SW 1271 (cell line): Measurements from ENCODE around the gene WDR44.
"Not testable (repeated sequence)": the region's sequence is repeated elsewhere in the genome, so short reads cannot be mapped to it uniquely, and the experiment has no call there.

Experiments used
- DNase-seq, 2 experiments: peaks; one replicate each; lab custom pipeline; 2025; lab: John Stamatoyannopoulos, UW

The WDR44 gene

DNA sequence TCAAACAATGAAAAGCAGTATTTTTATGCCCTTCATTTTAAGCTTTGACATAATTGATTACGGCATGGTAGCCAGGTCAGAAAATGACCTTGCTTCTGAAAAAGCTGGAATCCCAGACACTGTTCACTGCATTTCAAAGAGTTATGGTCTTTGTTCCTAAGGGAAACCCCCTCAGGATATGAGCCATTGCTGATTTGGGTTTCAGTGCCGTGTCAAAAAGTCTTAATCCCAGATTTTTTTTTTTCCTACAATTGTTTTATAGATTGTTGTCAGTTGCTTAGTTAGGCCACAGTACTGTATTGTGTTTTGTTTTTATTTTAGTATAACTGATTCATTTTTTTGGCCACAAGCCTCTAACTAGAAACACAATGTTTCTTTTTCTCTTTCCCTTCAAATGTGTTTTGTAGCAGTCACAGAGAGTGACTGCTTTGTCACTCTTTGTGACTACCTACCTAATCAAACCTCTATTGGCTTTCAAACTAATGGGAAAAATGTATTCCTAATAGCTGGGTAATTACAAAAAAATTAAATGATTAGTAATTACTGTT, 10.3 kb downstream of the WDR44 start:
- no peak for DNase-seq

DNA sequence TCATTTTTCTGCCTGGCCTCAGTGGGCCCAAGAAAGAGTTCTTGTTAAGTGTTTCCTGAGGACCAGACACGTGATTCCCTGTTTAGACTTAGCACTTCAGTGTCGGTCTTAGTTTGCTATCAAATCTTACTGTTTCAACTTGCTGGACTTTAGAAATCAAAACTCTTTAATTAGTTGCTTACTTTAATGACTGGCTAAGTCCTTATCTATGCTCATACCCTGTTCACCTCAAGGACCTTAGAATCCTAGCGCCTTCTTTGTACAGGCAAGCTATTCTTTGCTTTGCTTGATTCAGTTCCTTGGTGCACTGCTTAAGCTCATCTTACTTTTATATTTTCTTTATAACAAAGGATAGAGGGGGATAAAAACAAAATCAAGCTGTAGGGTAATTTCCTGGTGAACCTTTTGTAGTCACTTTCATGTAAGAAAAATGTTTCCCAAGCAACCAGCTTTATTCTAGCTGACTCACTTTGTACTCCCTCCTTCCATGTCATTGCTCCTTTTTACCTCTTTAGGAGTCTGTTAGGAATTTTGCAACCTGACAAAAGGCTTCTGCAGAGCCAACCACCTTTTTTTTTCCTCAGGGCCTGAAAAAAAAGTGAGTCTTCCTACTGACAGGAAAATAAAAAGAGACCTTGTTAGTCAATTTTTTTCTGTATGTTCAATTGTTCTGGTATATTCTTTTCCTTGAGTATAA, 14.7 kb downstream of the WDR44 start:
- DNase-seq, result no peak

DNA sequence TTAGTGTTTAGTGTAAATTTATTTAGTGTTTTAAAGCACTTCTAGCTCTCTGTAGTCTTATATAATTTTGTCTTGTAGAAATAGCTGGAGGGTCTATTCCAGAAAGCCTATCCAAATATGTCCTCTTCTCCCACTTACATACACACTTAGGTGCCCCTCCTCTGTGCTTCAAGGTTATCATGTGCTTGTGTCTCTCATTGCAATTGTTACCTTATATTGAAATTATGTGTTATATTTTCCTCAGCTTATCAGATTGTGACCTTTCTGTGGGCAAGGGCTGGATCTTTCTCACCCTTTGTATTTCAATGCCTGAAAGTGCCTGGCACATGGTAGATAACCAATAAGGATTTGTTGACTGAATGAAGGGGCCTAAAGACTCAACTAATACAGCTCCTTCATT, 18.4 kb downstream of the WDR44 start:
- no peak for DNase-seq

DNA sequence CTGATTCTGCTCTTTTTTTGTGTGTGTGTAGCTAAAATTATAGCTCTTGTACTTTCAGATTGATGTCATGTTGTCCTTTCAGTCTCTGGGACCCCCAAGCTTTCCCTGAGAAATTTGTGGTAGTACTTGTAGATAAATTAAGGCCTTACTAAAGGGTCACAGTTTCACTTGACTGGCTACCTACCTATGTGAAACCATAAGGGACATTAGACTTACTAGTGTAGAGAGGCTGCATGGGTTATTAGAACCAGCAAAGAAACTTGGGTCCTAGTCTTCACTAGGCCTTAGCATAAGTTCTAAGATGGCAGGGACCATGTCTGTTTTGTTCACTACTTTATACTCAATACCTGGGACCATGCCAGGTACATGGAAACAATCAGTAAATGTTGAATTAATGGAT, 21.4 kb downstream of the WDR44 start:
- DNase-seq, result no peak

DNA sequence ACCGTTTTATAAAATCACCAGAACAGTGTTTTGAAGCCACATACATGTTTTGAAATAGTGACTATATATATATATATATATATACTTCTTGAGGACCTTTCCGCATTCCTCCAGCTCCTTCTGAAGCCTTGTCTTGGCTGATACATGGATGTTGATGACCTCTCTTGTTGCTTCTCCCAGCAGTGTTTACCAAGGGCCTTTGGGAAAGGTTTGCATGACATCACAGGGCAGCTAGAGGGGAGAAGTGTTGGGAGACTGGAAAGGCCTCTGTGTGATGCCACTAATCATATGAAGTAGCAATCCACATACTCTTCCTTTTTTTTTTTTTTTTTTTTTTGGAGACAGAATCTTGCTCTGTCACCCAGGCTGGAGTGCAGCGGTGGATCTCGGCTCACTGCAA, 22.5 kb downstream of the WDR44 start:
- no peak for DNase-seq

DNA sequence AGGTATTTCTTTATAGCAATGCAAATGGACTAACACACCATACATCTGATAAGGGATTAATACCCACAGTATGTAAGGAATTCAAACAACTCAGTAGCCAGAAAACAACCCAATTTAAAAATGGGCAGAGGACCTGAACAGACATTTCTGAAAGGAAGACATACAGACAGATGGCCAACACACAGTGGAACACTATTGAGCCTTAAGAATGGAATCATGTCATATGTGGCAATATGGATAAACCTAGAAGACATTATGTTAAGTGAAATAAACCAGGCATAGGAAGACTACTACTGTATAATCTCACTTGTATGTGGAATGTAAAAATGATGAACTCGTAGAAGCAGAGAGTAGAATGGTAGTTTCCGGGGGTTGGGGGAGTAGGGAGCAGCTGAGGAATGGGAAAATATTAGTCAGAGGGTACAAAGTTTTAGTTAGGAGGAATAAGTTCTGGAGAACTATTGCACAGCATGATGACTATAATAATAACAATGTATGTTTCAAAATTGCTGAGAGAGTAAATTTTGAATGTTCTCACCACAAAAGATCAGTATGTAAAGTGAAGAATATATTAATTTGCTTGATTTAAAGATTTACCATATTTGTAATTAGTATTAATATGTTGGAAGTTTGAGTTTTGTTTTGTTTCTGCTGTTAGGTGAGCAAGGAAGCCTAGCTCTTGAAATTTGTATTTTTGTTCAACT, 25.2 kb downstream of the WDR44 start:
- peak in 1 of 2 experiments; percentile 0 for DNase-seq

DNA sequence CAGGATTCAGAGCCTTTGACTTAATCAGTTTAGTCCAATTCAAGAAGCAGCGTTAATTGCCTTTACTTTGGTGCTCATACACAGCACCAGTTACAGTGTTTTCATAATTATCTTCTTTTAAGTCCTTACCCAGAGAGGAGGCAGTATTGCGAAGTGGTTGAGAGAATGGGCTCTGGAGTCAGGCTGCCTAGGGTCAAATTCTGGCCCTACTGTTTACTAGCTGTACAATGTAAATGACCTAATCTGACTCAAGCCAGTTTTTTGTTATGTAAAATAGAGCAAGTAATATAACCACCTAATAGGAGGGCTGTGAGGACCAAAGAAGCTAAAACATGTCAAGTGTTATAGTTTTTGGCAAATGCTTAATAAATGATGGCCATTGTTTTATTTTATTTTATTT, 27.6 kb downstream of the WDR44 start:
- no peak for DNase-seq

DNA sequence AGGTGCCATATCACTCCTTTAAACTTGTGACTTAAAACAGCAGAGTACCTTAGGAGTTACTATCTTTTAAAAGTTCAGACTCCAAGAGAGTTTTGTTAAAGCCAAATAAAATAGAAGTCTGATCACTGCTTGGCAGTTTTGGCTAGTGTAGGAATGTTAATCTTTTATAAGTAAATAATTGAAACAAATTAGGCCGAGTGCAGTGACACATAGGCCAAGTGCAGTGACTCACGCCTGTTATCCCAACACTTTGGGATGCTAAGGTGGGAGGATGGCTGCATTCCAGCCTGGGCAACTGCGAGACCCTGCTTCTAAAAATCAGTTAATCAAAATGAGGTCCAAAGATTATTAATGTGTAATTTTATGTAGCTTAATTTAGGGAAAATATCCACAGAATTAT, 37.2 kb downstream of the WDR44 start:
- DNase-seq, result no peak

DNA sequence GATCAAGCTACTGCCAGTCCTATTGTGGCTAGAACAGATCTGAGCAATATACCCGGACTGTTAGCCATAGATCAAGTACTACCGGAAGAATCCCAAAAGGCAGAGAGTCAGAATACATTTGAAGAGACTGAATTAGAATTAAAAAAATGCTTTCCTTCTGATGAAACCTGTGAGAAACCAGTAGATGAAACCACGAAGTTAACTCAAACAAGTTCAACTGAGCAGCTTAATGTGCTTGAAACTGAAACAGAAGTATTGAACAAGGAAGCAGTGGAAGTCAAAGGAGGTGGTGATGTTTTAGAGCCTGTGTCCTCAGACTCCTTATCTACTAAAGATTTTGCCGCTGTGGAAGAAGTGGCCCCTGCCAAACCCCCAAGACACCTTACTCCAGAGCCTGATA, 46.8 kb downstream of the WDR44 start:
- no peak for DNase-seq

DNA sequence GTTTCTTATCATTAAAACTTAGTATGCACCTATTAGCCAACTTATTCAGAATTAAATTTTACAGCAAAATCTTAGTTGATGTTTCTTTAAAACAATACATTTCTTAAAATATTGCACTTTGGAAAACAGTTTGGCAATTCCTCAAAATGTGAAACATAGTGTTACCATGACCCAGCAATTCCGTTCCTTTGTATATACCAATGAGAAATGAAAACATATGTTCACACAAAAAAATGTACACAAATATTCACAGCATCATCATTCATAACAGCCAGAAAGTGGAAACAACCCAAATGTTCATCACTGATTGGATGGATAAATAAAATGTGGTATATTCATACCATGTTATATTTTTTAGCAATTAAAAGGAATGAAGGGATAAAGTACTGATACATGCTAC, 50.2 kb downstream of the WDR44 start:
- no peak for DNase-seq

DNA sequence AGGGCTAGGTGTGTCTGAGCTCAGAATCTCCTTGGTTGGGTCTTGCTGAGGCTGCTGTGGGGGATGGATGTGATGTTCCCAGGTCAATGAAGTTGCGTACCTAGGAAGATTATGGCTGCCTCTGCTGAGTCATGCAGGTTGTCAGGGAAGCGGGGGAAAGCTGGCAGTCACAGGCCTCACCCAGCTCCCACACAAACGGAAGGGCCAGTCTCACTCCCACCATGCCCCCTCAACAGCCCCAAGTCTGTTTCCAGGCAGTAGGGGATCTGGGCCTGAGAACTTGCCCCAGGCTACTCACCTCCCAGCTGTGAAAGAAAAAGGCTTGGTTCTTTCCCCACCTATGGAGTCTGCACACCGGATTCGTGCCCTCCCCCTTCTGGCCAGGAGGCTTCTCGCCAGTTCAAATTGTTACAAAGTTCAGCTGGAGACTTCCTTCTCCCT, 72.9 kb downstream of the WDR44 start:
- DNase-seq, result no peak

DNA sequence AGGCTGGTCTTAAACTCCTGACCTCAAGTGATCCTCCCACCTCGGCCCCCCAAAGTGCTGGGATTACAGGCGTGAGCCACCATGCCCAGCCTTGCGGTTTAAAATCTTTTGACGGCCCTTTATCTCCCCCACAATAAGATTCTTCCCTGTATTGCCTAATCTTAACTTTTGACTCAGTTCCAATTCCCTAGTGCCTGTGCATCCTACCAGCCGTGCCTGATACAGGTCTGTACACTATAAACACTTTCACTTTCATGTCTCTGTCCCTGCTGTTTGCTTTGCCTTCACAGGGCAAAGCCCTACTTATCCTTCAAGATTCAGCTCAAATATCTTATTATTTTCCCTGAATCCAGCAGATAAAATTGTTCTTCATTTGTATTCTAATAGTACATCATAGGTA, 74.6 kb downstream of the WDR44 start:
- no peak for DNase-seq

DNA sequence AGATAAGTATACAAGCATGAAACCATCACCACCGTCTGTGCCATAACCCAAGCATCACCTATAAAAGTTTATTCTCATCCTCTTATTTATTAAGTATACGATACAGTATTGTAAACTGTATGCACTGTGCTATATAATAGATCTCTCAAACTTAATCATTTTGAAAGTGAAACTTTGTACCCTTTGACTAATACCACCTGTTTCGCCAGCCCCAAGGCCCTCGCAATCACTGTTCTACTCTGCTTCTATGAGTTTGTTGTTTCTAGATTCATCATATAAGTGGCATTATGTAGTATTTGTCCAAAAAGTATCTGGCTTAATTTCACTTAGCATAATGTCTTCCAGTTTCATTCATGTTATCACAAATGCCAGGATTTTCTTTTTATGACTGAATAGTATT, 77.7 kb downstream of the WDR44 start:
- no peak for DNase-seq

DNA sequence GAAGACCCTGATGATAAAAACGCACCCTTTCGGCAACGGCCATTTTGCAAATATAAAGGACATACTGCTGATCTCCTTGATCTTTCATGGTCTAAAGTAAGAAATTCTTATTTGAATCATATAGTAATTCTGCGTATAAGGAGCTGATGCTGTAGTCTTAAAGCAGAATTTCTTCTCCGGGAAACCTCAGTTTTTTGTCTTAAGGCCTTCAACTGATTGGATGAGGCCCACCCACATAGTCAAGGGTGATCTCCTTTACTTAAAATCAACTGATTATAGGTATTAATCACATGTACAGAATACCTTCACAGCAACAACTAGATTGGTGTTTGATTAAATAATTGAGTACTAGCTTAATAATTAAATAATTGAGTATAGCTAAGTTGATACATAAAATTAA, 86.9 kb downstream of the WDR44 start:
- no peak for DNase-seq

DNA sequence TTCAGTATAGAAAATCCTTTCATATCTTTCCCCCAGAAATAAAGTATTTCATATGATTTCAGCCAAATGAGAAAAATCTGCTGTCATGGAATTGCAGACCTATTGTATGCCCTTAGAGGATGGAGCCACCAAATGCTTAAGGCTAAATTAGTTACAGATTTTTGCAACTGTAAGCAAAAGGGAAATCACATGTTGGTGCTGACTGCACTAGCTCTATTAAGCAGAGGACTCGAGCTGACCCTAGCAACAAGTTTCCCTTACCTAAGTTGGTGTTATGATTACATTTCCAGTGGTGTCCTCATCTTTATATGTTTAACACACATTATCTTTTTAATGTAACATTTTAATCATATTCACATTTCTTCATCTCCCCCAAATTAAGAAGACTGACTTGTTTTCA, 91.4 kb downstream of the WDR44 start:
- DNase-seq, result no peak

DNA sequence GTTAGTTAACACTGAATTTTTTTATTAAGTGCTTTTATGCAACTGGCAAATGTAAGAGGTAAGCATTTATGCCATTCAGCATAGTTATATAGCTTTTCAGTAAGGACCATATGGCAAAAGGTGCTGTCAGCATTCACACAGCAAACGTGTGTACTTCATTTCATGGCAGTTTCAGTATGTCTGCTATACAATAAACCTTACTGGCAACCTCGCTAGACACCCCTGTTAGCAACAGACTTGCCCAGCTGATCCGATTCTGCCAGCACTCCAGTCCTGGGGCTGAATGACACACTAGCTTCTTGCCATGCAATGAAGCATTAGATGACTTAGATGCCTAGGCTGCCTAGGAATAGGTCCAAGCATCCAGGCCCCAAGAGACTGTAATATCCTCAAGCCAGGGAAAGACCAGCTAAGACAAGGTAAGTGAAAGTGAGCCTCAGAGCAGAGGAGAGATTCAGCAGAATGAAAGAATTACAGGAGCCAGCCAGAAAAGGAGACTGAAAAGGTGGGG, 102.4 kb downstream of the WDR44 start:
- no peak for DNase-seq

DNA sequence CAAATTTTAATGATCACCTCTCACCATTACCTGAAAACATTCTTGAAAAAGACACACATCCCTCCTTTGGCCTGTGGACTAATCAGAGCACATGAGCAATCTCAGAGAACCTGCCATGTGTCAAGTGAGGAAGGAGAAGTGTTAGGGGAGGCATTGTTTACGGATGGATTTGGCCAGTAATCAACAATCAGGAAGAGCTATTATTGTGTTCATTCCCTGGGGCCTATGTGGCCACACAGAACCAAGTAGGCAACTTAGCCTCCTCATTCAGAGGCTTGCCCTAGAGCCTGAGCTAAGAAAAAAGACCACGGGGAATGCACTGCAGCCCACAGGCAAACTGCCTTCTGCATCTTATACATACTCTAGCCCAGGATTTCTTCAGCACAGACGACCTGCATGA, 109.1 kb downstream of the WDR44 start:
- no peak for DNase-seq

DNA sequence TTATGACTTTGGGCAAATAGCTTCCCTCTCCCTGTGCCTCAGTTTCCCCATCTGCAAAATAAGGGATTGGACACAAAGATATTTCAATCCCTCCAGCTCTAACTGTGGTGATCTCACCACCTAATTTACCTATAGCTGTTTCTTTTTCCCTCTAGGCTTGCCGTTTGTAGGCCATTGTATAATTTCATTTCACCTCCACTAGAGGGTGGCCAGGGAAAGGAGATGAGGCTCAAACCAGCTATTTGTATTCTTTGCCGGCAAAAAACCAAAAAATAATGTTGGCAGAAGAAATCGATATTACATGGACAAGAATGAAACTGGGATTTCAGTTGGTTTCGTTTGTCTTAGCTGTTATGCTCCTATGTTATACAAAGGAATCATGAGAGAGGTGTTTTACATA, 113.6 kb downstream of the WDR44 start:
- peak in 1 of 2 experiments; percentile 0 for DNase-seq

DNA sequence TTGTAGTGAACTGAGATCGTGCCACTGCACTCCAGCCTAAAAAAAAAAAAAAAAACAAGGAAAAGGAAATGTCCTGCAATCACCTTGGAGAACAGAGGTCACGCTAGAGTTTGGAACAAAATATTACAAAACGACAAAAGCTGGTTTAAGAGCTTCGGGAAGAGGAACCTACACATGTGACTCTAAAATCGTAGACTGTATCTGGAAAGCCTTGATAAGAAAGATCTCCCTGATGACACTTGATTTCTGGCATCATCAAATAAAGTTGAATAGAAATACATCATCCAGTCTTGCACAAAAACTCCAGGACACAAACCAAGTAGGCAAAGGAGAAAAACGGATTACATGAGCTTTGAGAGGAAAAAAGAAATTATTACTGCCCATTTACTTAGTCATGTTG, 118.6 kb downstream of the WDR44 start:
- DNase-seq, result no peak

DNA sequence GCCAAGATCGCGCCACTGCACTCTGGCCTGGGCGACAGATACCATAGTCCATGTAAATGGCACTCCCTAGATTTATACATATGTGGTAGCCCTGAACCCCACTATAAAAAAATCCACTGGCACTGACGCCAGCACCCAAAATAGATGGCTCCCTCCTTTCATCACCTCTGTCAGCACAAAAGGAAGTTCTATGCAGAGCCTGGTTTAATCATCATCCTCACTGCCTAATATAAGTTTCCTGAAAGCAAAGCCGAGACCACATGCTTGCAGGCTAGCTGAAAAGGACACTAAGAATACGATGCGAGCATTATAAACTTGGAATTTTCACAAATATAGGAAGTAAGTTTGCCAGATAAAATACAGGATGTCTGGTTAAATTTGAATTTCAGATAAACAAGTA, 122.2 kb downstream of the WDR44 start:
- no peak for DNase-seq

DNA sequence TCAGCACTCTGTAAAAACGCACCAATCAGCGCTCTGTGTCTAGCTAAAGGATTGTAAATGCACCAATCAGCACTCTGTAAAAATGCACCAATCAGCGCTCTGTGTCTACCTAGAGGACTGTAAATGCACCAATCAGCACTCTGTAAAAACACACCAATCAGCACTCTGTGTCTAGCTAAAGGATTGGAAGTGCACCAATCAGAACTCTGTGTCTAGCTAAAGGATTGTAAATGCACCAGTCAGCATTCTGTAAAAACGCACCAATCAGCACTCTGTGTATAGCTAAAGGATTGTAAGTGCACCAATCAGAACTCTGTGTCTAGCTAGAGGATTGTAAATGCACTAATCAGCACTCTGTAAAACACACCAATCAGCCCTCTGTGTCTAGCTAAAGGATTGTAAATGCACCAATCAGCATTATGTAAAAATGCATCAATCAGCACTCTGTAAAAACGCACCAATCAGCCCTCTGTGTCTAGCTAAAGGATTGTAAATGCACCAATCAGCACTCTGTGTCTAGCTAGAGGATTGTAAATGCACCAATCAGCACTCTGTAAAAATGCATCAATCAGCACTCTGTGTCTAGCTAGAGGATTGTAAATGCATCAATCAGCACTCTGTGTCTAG, 124.9 kb downstream of the WDR44 start:
- DNase-seq, result not testable (repeated sequence)

DNA sequence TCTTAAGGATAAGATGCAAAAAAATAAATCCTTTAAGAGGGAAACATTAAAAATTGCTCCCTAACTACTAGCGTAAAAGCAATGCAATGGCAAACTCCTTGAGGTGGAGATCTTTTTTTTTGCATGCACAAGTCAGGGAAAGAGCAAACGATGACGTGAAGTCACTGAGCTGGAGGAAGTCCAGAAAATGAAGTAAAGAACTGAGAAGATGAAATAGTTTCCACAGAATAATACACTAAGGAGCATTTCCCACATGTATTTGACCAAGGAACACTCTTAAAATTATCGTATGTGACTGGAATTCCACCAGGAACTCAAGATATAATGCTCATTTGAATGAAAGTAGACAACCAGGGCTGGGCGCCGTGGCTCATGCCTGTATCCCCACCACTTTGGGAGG, 128.7 kb downstream of the WDR44 start:
- DNase-seq, result no peak

DNA sequence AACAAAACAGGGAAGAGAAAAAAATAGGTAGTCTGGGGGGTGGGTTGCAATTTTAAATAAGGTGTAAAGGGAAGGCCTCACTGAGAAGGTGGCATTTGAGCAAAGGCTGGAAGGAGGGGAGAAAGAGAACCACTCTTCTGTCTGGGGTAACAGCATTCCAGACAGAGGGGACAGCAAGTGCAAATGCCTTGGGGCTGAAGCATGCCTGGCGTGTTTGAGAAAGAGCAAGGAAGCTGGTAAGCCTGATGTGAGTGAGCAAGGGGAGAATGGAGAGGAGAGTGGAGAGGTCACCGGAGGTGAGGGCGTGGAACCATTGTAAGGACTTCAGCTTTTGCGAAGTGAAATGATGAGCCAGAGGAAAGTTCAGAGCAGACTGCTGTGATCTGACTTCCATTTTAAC, 130.0 kb downstream of the WDR44 start:
- no peak for DNase-seq
